8988T (cell line): ENCODE data around the gene SLC35A4.
"Not testable (repeated sequence)": the region's sequence is repeated elsewhere in the genome, so short reads cannot be mapped to it uniquely, and the experiment has no call there.

Source experiments
- DNase-seq: peaks from one replicate; pipeline ENCODE4 v3.0.0; 2011

SLC35A4 gene

DNA sequence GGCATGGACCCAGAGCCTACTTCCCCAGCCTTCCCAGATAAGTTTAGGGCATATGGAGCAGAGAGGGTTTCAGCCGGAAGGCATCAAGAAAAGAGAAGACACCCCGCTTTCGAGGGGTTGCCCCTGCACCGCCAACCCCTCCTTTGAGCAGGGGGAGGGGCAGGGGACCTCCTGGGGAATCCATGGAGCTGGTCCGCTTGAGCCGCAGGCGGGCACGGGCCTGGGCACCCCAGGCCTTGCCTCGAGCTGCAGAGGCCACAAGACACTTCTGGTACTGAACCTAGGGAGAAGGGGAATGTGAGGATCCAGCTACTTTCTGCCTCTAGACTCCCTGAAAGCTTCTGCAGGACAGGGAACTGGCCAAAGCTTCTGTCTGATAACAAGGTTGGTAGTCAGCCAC, 6.1 kb upstream of the SLC35A4 start:
- DNase-seq = no peak

DNA sequence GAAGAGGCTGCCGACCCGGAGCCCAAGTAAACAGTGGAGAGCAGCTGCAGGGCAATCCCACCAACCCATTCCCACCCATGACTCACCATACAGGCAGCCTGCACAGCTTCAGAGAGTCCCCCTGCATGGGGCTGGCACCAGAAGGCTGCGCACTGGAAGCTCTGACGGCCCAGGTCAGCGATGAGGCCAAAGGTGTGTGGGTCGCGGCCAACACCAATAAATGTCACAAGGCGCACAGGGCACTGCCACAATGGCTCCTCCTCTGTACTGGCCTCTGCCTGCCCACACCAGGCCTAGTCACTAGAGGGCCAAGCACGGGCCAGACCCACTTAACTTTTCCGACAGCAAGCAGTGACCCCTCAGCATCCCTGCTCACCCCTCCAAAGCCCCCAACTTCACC, 4.4 kb upstream of the SLC35A4 start:
- DNase-seq = no peak

DNA sequence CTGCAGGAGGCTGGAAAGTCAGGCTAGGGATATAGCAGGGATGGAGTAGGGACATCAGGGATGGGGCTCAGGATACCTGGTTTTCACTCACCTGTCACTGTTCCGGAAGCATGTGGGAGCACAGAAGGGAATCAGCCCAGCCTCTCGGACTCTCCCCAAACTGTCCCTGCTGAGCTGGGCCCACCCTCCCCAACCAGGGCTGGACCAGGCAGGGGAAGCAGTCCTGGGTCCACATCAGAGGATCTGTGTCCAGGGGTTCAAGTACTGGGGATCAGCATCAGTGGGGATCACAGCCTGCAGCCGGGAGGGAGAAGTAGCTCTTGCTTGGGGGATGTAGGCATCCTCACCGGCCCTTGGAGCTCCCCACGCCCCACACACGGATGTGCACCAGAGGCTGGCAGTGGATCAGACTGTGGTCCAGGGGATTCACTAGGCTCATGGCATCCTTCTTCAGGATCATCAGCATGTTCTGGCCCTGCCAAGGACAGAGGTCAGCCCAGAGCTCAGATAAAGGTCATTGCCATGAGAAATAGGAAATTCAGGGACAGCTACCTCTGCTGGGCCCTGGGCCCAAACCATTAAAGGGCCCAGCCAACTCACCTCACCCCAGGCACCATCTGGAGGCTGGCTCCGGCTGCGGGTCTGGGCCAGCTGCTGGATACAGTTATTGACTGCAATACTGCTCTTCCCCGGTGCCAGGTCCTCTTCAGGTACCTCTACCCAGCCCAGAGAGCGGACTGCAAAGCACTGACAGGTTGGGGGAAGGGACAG, 2.7 kb upstream of the SLC35A4 start:
- DNase-seq = no peak

DNA sequence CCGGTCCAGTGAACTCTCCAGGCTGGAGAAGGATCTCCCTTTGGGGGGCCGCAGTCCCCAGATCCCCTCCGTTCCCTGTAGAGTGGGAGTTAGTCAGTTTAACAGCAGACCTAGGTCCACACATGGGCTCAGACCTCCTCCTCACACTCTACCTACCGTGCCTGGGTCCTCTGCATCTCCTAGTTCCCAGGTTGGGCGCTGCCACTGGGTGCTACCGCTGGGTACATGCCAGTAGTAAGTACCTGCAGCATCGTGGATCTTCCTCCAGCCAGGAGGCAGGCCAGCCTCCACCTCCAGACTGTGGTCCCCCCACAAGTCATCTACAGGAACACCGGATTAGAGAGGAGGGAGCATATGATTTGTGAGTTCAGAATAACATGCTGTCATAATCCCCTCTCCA, 1.0 kb upstream of the SLC35A4 start:
- no peak for DNase-seq

DNA sequence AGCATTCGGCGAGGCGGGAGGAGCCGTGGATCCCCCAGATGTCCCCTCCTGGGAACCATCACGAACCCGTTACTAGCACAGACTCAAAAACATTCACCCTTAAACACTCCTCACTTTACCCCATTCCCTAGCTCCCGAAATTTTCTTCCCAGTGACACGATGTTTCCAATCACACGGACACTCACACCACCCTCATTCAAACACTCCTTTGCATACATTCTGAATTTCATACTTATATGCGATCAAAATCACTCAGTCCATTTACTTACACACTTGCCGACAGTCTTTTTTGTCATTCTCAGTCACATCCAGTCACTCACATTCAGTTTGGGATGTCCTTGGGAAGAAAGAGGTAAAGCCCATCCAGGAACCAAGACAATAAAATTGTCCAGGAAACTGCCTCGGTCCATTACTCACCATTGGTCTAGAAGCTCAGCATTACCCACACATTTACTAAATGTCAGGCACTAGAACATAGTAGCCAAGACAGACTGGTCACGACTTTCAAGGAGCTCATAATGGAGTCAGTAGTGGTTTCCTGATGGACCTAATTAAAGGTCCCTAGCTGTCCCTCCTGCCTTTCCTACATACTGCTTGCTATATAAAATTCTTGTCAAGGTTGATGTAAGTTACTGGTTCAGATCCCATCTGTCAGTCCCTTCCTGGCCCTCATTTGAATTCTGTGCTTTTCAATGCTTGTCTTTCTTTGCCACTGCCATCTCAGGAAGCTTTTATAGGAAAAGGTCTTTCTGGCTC, 574 bp downstream of the SLC35A4 start:
- DNase-seq = no peak

DNA sequence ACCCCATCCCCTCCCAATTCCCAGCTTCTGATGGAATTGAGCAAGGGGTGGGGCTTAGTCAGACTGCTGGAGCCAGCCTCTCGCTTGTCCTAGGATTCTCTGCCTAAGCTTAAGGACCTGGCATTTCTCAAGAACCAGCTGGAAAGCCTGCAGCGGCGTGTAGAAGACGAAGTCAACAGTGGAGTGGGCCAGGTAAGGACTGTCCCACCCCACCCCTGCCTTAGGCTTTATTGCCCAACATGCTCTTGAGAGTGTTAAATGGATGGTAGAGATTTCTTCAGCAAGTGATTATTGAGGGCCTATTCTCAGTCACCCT, 1.1 kb downstream of the SLC35A4 start:
- DNase-seq = no peak

DNA sequence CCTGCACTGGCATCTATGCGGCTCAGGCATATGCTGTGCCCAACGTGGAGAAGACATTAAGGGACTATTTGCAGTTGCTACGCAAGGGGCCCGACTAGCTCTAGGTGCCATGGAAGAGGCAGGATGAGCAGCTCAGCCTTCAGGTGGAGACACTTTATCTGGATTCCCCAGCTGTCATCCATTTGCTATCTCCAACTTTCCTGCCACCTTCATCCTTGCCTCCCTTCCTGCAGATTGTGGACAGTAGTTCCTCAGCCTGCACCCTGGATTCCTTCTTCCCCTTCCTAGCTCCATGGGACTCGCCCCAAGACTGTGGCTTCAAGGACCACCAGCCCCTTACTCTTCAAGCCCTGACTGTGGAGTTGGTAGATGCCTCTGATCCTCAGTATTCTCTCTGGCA, 2.0 kb downstream of the SLC35A4 start:
- no peak for DNase-seq

DNA sequence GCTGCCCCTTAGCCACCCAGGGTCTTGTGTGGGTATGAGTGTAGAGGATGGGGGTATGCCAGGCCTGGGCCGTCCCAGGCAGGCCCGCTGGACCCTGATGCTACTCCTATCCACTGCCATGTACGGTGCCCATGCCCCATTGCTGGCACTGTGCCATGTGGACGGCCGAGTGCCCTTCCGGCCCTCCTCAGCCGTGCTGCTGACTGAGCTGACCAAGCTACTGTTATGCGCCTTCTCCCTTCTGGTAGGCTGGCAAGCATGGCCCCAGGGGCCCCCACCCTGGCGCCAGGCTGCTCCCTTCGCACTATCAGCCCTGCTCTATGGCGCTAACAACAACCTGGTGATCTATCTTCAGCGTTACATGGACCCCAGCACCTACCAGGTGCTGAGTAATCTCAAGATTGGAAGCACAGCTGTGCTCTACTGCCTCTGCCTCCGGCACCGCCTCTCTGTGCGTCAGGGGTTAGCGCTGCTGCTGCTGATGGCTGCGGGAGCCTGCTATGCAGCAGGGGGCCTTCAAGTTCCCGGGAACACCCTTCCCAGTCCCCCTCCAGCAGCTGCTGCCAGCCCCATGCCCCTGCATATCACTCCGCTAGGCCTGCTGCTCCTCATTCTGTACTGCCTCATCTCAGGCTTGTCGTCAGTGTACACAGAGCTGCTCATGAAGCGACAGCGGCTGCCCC, 2.6 kb downstream of the SLC35A4 start:
- DNase-seq = no peak

DNA sequence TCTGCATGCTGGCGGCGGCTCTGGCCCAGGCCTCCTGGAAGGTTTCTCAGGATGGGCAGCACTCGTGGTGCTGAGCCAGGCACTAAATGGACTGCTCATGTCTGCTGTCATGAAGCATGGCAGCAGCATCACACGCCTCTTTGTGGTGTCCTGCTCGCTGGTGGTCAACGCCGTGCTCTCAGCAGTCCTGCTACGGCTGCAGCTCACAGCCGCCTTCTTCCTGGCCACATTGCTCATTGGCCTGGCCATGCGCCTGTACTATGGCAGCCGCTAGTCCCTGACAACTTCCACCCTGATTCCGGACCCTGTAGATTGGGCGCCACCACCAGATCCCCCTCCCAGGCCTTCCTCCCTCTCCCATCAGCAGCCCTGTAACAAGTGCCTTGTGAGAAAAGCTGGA, 3.2 kb downstream of the SLC35A4 start:
- no peak for DNase-seq

DNA sequence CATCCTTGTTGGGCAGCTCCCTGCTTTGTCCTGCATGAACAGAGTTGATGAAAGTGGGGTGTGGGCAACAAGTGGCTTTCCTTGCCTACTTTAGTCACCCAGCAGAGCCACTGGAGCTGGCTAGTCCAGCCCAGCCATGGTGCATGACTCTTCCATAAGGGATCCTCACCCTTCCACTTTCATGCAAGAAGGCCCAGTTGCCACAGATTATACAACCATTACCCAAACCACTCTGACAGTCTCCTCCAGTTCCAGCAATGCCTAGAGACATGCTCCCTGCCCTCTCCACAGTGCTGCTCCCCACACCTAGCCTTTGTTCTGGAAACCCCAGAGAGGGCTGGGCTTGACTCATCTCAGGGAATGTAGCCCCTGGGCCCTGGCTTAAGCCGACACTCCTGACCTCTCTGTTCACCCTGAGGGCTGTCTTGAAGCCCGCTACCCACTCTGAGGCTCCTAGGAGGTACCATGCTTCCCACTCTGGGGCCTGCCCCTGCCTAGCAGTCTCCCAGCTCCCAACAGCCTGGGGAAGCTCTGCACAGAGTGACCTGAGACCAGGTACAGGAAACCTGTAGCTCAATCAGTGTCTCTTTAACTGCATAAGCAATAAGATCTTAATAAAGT, 3.9 kb downstream of the SLC35A4 start:
- DNase-seq = no peak

DNA sequence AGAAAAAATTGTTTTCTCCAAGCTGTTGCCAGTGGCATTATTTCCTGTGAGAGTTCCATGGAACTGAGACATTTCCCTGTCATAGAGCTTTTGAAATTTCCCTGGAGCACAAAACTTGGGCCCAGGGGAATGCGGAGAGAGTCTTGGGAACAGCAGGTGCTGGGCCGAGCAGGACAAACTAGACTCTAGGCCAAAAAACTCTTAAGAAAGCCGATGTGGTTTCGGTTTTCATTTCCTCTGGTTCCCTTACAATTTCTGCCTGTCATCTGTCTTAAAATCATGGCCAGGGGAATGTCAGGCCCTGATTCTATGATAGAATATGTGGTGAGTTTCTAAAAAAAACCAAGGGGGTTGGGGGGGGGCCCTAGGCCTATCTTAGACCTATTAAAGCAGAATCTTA, 4.6 kb downstream of the SLC35A4 start:
- DNase-seq = no peak

DNA sequence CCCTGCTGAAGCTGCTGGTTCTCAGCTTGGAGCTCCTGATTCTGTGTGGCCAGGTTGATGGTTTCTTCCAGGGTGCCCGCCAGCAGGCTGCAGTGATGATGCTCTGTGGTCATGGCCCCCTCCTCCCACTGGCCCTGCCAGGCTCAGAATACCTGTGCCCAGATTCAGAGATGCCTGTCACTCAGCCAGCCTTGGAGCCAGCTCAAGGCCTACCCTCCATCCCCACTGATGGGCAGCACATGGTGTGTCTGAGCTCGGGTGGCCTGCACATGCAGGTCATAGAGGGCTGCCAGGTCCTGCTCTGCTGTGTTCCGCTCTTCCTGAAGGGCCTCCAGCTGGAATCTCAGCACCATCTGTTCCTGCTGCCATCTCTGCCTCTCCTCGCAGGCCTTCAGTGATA, 5.4 kb downstream of the SLC35A4 start:
- no peak for DNase-seq

DNA sequence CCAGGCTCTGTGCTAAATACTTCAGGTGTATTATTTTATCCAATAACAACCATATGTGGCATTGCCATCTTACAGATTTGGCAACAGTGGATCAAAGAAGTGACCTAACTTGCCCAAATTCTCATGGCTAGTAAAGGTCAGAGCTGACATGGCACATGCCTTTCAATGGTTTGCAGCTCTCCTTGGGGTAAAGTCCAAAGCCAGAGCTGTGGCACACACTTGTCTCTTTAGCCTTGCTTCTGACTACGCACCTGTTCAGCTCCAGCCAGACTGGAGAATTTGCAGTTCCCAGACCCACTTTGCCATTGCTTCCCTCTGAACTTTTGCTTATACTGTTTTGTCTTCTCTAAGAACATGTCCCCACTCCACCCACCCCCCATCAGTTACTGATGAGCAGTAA, 5.9 kb downstream of the SLC35A4 start:
- no peak for DNase-seq

DNA sequence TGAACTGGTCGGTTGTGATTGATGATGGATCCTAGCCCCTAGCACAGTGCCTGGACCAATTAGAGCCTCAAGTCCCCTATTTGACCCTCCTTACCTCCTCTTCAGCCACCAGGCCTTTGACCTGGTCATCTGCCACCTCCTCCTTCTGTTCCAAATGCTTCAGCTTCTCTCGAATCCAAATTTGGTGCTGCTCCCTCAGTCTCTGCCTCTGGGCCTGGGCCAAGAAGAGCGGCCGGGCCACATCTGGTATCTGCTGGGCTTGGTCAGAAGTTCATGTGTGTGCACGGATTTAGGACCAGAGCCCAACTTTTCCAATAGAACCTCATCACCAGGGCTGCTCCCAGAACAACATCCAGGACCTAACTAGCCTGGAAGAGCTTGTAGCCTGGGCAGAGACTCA, 6.5 kb downstream of the SLC35A4 start:
- DNase-seq = no peak

DNA sequence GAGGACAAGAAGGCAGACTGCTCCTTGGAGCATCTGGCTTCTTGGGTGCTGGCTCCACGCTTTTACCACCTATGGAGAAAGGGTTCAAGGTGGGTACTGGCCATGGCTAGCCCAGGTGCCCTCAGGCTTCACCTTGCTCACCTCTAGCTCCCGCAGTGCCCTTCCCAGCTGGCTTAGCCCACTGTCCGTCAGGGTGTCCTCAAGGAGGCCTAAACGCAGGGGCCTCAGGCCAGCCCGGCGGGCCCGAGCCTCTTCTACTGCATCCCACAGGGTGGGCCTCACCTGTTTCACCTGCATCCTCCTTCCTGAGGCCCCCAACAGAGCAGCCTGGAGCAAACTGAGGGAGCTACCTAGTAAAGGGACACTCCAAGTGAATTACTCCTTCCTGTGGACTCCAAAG, 9.1 kb downstream of the SLC35A4 start:
- DNase-seq = no peak

DNA sequence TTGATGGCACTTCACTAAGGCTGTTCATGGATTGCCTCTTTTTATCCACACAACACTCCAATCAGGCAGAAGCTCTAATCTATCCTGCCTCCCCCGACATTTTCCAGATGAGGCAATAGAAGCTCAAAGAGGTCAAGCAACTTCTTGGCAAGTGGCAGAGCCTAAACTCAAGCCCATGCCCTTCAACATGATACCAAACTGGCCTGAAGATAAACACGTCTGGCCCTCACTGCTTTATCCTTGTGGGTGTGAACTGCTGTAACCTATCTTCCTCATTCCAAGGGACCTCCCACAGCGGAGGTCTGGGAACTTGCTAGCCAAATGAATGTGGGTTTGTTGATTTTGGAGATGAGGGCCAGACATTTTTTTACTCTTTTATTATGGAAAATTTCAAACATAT, 9.5 kb downstream of the SLC35A4 start:
- no peak for DNase-seq

DNA sequence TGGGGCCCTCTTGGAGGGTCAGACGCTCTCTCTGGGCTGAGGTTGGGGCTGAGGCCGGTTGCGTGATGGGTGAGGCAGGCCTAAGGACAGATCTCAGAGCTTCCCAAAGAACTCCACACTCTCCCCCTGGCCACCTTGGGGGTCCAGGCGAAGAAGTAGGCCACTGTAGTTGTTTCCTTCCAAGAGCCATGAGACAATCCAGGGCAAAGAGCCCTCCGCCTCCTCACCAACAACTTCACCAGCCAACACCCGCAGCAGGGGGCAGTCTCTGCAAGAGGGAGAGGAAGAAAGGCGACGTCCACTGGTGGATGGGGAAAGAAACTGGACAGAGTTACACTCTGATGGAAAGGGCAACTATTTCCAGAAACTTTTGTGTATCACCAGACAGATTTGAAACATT, 10.7 kb downstream of the SLC35A4 start:
- no peak for DNase-seq

DNA sequence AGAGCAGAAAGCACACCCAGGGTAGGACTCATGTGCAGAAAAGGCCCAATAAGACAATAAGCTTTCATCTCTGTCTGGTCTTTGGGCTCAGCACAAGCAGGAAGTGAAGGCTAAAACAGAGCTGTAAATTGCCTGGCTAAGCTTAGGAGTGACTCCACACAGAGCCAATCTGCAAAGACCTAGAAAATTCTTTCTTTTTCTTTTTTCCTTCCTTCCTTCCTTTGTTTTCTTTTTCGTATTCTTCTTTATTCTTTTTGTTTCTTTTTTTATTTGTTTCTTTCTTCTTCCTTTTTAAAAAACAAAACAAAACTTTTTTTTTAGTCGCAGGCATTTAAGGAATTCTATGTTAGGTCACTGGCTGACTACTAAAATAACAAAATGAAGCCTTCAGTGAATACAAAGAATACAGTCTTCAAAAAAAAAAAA, 12.2 kb downstream of the SLC35A4 start:
- DNase-seq = no peak

DNA sequence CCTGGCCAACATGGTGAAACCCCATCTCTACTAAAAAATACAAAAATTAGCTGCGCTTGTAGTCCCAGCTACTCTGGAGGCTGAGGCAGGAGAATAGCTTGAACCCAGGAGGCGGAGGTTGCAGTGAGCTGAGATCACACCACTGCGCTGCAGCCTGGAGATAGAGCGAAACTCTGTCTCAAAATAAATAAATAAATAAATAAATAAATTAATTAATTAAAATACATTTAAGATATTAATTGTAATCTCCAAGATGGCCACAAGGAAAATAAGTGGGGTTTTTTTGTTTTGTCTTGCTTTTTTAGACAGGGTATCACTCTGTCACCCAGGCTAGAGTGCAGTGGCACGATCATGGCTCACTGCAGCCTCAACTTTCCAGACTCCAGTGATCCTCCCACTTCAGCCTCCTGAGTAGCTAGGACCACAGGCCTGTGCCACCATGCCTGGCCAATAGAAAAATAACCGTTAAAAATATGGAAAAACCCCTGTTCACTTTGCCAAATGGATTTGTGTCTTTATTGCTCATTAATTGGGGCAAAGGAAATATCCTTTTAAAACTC, 14.6 kb downstream of the SLC35A4 start:
- not testable (repeated sequence) for DNase-seq

DNA sequence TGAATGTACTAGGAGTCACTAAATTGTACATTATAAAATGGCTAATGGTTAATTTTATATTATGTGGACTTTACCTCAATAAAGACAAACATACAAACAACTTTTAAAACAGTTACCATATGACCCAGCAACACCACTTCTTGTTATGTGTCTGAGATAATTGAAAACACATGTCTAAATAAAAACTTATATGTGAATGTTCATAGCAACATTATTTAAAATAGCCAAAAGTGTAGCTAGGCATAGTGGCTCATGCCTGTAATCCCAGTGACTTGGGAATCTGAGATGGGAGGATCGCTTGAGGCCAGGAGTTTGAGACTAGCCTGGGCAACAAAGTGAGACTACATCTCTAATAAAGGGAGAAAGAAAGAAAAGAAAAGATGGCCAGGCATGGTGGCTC, 22.9 kb downstream of the SLC35A4 start:
- DNase-seq = no peak

DNA sequence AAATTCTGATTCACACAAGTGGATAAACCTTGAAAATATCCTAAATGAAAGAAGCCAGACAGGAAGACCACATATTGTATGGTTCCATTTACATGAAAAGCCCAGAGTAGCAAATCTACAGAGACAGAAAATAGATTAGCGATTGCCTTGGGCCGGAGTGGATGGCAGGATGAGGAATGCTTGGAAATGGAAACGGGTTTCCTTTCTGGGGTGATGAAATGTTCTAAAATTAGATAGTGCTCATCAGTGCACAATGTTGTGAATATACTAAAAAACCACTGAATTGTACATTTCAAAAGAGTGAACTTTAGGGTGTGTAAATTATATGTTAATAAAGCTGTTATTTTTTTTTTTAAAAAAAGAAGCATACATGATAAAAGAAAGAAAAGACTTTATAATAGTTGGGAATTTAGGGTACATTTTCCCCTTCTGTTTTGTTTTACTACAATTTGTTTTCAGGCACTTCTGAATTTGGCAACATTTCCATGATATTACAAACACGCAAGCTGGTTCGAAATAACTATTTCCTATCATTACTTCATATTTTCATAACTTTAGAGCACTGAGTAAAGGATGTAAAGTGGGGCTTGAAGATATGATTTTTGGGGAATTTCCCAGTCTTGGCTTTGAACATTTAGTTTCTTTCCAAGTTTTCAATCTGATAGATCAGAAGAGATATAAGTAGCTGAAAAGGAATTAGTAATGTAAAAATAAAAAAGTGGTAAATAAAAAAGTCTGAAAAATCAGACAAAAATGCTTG, 23.9 kb downstream of the SLC35A4 start:
- no peak for DNase-seq

DNA sequence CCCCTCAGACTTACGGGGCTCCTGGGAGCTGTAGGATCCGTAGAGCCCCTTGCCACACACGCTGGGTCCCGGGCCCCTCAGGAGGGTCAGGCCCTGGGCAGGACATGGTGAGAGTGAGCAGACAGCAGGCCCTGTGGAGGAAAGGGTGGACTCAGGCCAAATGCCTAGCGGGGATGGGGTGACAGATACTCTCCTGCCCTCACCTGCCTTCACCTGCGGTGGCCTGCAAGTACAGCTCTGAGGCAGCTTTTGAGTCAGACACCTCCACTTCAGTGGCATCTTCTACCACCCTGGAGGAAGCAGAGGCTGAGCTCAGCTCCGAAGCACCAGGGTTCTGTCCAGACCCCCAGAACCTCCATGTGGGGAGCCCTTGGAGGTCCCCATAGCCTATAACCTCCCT, 26.2 kb downstream of the SLC35A4 start:
- no peak for DNase-seq
